SU-DHL-6 (cell line): Measurements from ENCODE around the gene MICAL3.

Experiments used
- H2AFZ ChIP-seq: fragments of 200-600 bp; sonication (generic); 2 replicates; pipeline ENCODE4 v1.6.1; 2014; ENCODE audit warnings: low read depth, mild to moderate bottlenecking, moderate library complexity, mixed read lengths, antibody characterized with exemption, low read length; ENCODE audit not compliant: severe bottlenecking
- H3F3A ChIP-seq: fragments of 200-600 bp; shearing (Covaris generic); 2 replicates; pipeline ENCODE4 v1.6.0; 2016; ENCODE audit warnings: antibody characterized with exemption, mild to moderate bottlenecking; ENCODE audit not compliant: insufficient read depth
- H3K27ac ChIP-seq: fragments of 200-600 bp; sonication (generic); 2 replicates; pipeline ENCODE4 v1.5.1; 2016; ENCODE audit warnings: low read depth, mild to moderate bottlenecking, low read length, moderate library complexity, mixed read lengths
- H3K27me3 ChIP-seq: fragments of 200-600 bp; sonication (generic), shearing (Covaris generic); 2 replicates; pipeline ENCODE4 v1.6.0; 2014; ENCODE audit warnings: mild to moderate bottlenecking, low read length
- H3K36me3 ChIP-seq: fragments of 200-600 bp; sonication (generic); 2 replicates; pipeline ENCODE4 v1.6.1; 2014; ENCODE audit warnings: mild to moderate bottlenecking, low read length, mixed read lengths
- H3K4me2 ChIP-seq: fragments of 300-600, 200-600 bp; shearing (Covaris generic), sonication (generic); 2 replicates; pipeline ENCODE4 v1.6.0; 2014; ENCODE audit warnings: low read length, low read depth, mild to moderate bottlenecking; ENCODE audit not compliant: poor library complexity, severe bottlenecking
- H3K4me3 ChIP-seq: fragments of 200-600 bp; sonication (generic); 2 replicates; pipeline ENCODE4 v1.5.1; 2014; ENCODE audit warnings: antibody characterized with exemption, low read length, mild to moderate bottlenecking, mixed read lengths; ENCODE audit not compliant: insufficient read depth, poor library complexity, severe bottlenecking
- H3K79me2 ChIP-seq: fragments of 200-600 bp; sonication (generic); 2 replicates; pipeline ENCODE4 v1.6.1; 2014; ENCODE audit warnings: mild to moderate bottlenecking, low read length, moderate library complexity; ENCODE audit not compliant: insufficient read depth
- H3K9ac ChIP-seq: fragments of 200-600 bp; sonication (generic); 2 replicates; pipeline ENCODE4 v1.7.0; 2014; ENCODE audit warnings: mild to moderate bottlenecking, low read length
- H3K9me2 ChIP-seq: fragments of 200-600 bp; sonication (generic); replicated peaks from 2 replicates; pipeline ENCODE4 v1.6.1; 2014; ENCODE audit warnings: low read length; ENCODE audit not compliant: insufficient read depth
- H3K9me3 ChIP-seq: fragments of 200-600 bp; sonication (generic); 2 replicates; pipeline ENCODE4 v1.6.1; 2014; ENCODE audit warnings: low read length, mixed read lengths; ENCODE audit not compliant: insufficient read depth
- H4K20me1 ChIP-seq: fragments of 200-600 bp; sonication (generic); 2 replicates; pipeline ENCODE4 v1.6.1; 2014; ENCODE audit warnings: low read depth, mild to moderate bottlenecking, antibody characterized with exemption, low read length, moderate library complexity, mixed read lengths
- EZH2phosphoT487 ChIP-seq: fragments of 200-600 bp; sonication (generic), shearing (Covaris generic); conservative IDR thresholded peaks from 2 replicates; pipeline ENCODE4 v1.6.1; 2018; ENCODE audit warnings: mild to moderate bottlenecking, antibody characterized with exemption, low read length, moderate library complexity, mixed read lengths
- TF ChIP-seq, protein P1 (sequence below): fragments of 200-600 bp; sonication (generic); IDR thresholded peaks from one replicate; pipeline ENCODE4 v1.5.1; 2017; ENCODE audit warnings: antibody characterized with exemption, mild to moderate bottlenecking, low read length, moderate library complexity; ENCODE audit not compliant: insufficient read depth, poor library complexity, severe bottlenecking

MICAL3 gene

DNA sequence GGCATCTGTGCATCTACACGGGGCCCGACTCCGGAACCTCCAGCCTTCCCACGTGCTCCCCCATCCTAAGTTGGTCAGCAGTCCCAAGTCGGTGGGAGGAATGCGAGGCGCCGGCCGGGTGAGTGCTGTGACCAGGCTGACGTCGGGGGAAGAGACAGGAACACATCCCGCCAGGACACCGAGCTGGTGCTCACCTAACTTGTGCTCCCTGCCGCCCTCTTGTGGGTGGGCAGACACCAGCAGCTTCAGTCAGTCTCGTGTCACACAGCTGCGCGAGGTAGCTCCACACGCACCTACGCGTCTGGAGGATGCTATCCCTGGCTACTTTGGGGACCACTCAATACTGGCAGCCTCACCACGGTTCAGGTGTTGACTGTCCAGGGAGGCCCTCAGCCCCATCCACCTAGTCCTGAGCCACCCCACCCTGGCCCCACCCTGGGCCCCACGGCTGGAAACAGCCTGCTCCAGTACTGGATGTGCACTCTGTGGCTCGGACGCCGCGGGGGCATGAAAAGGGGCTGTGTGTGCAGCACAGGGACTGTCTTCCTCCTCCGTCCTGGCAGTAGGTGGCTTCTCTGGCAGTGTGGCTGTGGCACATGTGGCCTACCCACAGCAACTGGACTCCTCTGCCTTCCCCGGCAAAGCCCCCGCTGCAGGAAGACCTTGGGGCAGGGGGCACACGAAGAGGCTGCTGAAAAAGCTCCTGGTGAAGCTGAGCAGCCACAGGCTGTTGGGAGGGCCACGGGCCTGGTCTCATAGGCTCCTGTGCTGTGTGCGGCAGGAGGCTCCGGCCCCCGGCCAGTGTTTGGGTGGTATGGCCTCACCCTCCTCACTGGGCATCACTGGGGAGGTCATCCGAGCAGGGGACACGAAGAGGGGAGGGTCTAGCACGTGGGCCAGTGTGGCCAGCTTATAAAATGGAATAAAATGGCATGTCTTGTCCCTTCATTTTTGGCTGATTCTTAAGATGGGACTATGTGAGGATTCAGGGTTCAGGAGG lies 238.9 kb downstream of the MICAL3 start:
- Histone ChIP-seq H4K20me1 (no peaks in the 10 kb centered on the region), H2AFZ (no peak overlapping the region), H3K9ac (no peak overlapping the region), H3K27me3 (no peaks in the 10 kb centered on the region), H3K4me3 (no peak overlapping the region), H3K36me3 (no peaks in the 10 kb centered on the region), H3K9me3 (no peaks in the 10 kb centered on the region), H3K9me2 (no peaks in the 10 kb centered on the region), H3K27ac (no peak overlapping the region), H3K4me2 (no peak overlapping the region), H3F3A (no peaks in the 10 kb centered on the region), H3K79me2 (no peaks in the 10 kb centered on the region)
- TF ChIP-seq, protein P1, sequence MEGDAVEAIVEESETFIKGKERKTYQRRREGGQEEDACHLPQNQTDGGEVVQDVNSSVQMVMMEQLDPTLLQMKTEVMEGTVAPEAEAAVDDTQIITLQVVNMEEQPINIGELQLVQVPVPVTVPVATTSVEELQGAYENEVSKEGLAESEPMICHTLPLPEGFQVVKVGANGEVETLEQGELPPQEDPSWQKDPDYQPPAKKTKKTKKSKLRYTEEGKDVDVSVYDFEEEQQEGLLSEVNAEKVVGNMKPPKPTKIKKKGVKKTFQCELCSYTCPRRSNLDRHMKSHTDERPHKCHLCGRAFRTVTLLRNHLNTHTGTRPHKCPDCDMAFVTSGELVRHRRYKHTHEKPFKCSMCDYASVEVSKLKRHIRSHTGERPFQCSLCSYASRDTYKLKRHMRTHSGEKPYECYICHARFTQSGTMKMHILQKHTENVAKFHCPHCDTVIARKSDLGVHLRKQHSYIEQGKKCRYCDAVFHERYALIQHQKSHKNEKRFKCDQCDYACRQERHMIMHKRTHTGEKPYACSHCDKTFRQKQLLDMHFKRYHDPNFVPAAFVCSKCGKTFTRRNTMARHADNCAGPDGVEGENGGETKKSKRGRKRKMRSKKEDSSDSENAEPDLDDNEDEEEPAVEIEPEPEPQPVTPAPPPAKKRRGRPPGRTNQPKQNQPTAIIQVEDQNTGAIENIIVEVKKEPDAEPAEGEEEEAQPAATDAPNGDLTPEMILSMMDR = peak; percentile 17
- no peak for TF ChIP-seq EZH2phosphoT487

DNA sequence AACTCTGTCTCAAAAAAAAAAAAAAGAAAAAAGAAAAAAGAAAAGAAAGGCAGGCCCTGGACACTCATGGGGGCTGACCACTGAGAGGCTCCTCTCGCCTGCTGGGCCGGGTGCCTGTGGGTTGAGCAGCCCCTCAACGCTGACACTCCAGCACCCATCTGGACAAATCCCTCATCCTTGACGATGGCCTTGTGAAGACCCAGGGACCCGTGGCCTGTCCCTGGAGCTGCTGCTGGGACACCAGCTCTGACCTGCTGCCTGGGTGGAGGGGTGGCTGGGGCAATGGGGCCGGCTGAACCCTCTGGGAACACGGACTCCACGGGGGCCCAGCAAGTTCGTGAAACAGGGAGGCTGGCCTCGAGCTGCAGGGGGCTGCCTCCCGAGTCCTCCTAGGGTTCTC lies 239.6 kb downstream of the MICAL3 start:
- H2AFZ ChIP-seq = no peak overlapping the region
- no peak for TF ChIP-seq EZH2phosphoT487
- TF ChIP-seq, protein P1 = no peak
- H3K4me3 ChIP-seq = no peak overlapping the region
- H3K79me2 ChIP-seq = no peaks in the 10 kb centered on the region
- H3K27ac ChIP-seq = no peak overlapping the region
- no peaks in the 10 kb centered on the region for H3K9me2 ChIP-seq
- H3K36me3 ChIP-seq = no peaks in the 10 kb centered on the region
- no peak overlapping the region for H3K4me2 ChIP-seq
- no peaks in the 10 kb centered on the region for H3K27me3 ChIP-seq
- H4K20me1 ChIP-seq = no peaks in the 10 kb centered on the region
- H3K9me3 ChIP-seq = no peaks in the 10 kb centered on the region
- no peak overlapping the region for H3K9ac ChIP-seq
- no peaks in the 10 kb centered on the region for H3F3A ChIP-seq

DNA sequence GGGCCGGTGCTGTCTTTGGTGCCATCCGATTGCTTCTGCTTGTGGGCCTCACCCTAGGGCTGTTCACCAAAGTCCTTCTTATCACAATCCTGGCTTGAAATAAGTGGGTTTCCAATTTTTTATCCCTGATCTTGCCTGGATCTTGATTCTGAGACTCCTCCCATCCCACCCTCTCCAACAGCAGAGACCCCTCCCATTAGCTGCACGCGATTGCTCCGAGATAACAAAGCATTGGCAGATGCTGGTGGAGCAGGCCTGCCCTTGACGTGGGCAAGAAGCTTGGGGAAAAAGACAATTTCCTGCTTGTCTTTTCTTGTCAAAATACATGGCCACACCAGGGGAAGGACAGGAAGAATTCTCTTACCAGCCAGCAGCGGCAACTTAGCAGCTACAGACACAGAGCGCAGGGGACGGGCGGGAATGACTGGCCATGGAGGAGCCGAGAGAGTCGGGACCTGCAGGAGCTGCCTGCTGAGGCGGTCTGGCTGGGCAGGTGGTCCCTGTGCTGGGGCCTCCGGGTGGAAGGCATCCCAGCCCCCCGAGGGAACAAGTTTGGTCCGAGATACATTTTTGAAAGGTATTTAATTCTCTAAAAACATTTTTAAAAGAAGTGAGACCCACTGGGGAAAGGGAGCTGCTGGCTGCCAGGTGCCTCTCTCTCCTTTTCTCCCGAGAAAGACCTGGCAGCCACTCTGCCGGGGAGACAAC lies 240.4 kb downstream of the MICAL3 start:
- no peaks in the 10 kb centered on the region for H3K9me3 ChIP-seq
- H3K27ac ChIP-seq = no peak overlapping the region
- no peaks in the 10 kb centered on the region for H3F3A ChIP-seq
- no peaks in the 10 kb centered on the region for H3K27me3 ChIP-seq
- TF ChIP-seq, protein P1 = no peak
- TF ChIP-seq EZH2phosphoT487 = no peak
- no peak overlapping the region for H3K4me2 ChIP-seq
- H3K9me2 ChIP-seq = no peaks in the 10 kb centered on the region
- no peaks in the 10 kb centered on the region for H4K20me1 ChIP-seq
- no peak overlapping the region for H3K4me3 ChIP-seq
- no peaks in the 10 kb centered on the region for H3K36me3 ChIP-seq
- no peak overlapping the region for H3K9ac ChIP-seq
- H2AFZ ChIP-seq = no peak overlapping the region
- no peaks in the 10 kb centered on the region for H3K79me2 ChIP-seq
